ENCODE data around the gene FAM180A. TPM values are rescaled to one million over a fixed set of nuclear protein-coding genes. Genes with fewer than 3 reads are reported as not detected.

Gene FAM180A
- total and polyA plus RNA-seq, 7 experiments from 2014 or later: not detected

GRCh38 chr7:135768467-135768866 lies 19.9 kb upstream of the FAM180A start:
- Mint-ChIP-seq H3K36me3 (no peaks in the 10 kb centered on the region), H3K27me3 (peaks cover 4 to 39% (median 23%) of the 10 kb centered on the region in 5 donors), H3K27ac (no peak overlapping the region), H3K4me1 (peaks cover 0 to 3% (median 0%) of the 10 kb centered on the region in 7 donors), H3K4me3 (no peak overlapping the region), H3K9me3 (peaks cover 0 to 4% (median 0%) of the 10 kb centered on the region in 11 donors)
- Histone ChIP-seq H3K4me1 (ENCODE audit: control insufficient read depth in 2 of 2, insufficient read depth in 2 of 2, low read length in 2 of 2) (no peaks in the 10 kb centered on the region), H3K36me3 (ENCODE audit: control insufficient read depth in 2 of 3, insufficient read depth in 3 of 3, low read length in 3 of 3) (no peaks in the 10 kb centered on the region), H3K9me3 (ENCODE audit: control insufficient read depth in 2 of 3, low read length in 3 of 3) (no peaks in the 10 kb centered on the region), H3K27ac (ENCODE audit: low read depth, low read length) (no peak overlapping the region), H3K27me3 (ENCODE audit: control insufficient read depth in 2 of 2, insufficient read depth in 2 of 2, low read length in 2 of 2) (no peaks in the 10 kb centered on the region), H3K4me3 (ENCODE audit: low read length) (no peak overlapping the region)
- intact Hi-C loops (cut with micrococcal nuclease): no loop called here
- ChIA-PET CTCF (no interaction called here), POLR2A (no interaction called here)
- no peak for ATAC-seq
- no peak for DNase-seq

- H3K36me3 Mint-ChIP-seq: no peaks in the 10 kb centered on the region
- intact Hi-C loops (cut with micrococcal nuclease): no loop called here
- no peaks in the 10 kb centered on the region for H3K9me3 ChIP-seq (ENCODE audit: control insufficient read depth in 2 of 3, low read length in 3 of 3)
Observed at GRCh38 chr7:135768064-135768463, 19.5 kb upstream of the FAM180A start.

GRCh38 chr7:135763261-135763660 lies 14.6 kb upstream of the FAM180A start:
- no peak for DNase-seq
- no peak overlapping the region for H3K27ac ChIP-seq (ENCODE audit: low read depth, low read length)
- H3K4me1 Mint-ChIP-seq: peaks cover 0 to 3% (median 0%) of the 10 kb centered on the region in 7 donors

More at GRCh38 chr7:135768064-135768463, 19.5 kb upstream of the FAM180A start:
- H3K4me1 Mint-ChIP-seq: peaks cover 0 to 3% (median 0%) of the 10 kb centered on the region in 7 donors
- no peak overlapping the region for H3K27ac ChIP-seq (ENCODE audit: low read depth, low read length)
- no peak overlapping the region for H3K4me3 Mint-ChIP-seq
- no peak for DNase-seq
- peaks cover 0 to 4% (median 0%) of the 10 kb centered on the region in 11 donors for H3K9me3 Mint-ChIP-seq
- ATAC-seq: no peak
- H3K4me1 ChIP-seq (ENCODE audit: control insufficient read depth in 2 of 2, insufficient read depth in 2 of 2, low read length in 2 of 2): no peaks in the 10 kb centered on the region
- H3K27me3 Mint-ChIP-seq: peaks cover 4 to 41% (median 24%) of the 10 kb centered on the region in 5 donors
- POLR2A ChIA-PET: no interaction called here
- CTCF ChIA-PET: no interaction called here
- no peak overlapping the region for H3K27ac Mint-ChIP-seq
- H3K4me3 ChIP-seq (ENCODE audit: low read length): no peak overlapping the region
- H3K36me3 ChIP-seq (ENCODE audit: control insufficient read depth in 2 of 3, insufficient read depth in 3 of 3, low read length in 3 of 3): no peaks in the 10 kb centered on the region
- no peaks in the 10 kb centered on the region for H3K27me3 ChIP-seq (ENCODE audit: control insufficient read depth in 2 of 2, insufficient read depth in 2 of 2, low read length in 2 of 2)

GRCh38 chr7:135761751-135762488 lies 13.3 kb upstream of the FAM180A start:
- peaks cover 0 to 3% (median 0%) of the 10 kb centered on the region in 7 donors for H3K4me1 Mint-ChIP-seq
- H3K27ac ChIP-seq (ENCODE audit: low read depth, low read length): no peak overlapping the region
- no peak overlapping the region for H3K4me3 ChIP-seq (ENCODE audit: low read length)
- no peak for ATAC-seq
- peaks cover 0 to 5% (median 0%) of the 10 kb centered on the region in 11 donors for H3K9me3 Mint-ChIP-seq
- POLR2A ChIA-PET: no interaction called here
- H3K9me3 ChIP-seq (ENCODE audit: control insufficient read depth in 2 of 3, low read length in 3 of 3): no peaks in the 10 kb centered on the region
- no peaks in the 10 kb centered on the region for H3K27me3 ChIP-seq (ENCODE audit: control insufficient read depth in 2 of 2, insufficient read depth in 2 of 2, low read length in 2 of 2)
- H3K36me3 ChIP-seq (ENCODE audit: control insufficient read depth in 2 of 3, insufficient read depth in 3 of 3, low read length in 3 of 3): no peaks in the 10 kb centered on the region
- CTCF ChIA-PET: no interaction called here
- no peak for DNase-seq
- no peak overlapping the region for H3K27ac Mint-ChIP-seq
- H3K27me3 Mint-ChIP-seq: peaks cover 13 to 49% (median 41%) of the 10 kb centered on the region in 5 donors
- H3K4me3 Mint-ChIP-seq: no peak overlapping the region
- no peaks in the 10 kb centered on the region for H3K4me1 ChIP-seq (ENCODE audit: control insufficient read depth in 2 of 2, insufficient read depth in 2 of 2, low read length in 2 of 2)
- intact Hi-C loops (cut with micrococcal nuclease): no loop called here
- peaks cover 0 to 2% (median 0%) of the 10 kb centered on the region in 5 donors for H3K36me3 Mint-ChIP-seq

More at GRCh38 chr7:135763261-135763660, 14.6 kb upstream of the FAM180A start:
- ATAC-seq: no peak
- Mint-ChIP-seq H3K4me3 (no peak overlapping the region), H3K27me3 (peaks cover 8 to 52% (median 42%) of the 10 kb centered on the region in 5 donors), H3K9me3 (peaks cover 0 to 4% (median 0%) of the 10 kb centered on the region in 11 donors), H3K27ac (no peak overlapping the region), H3K36me3 (no peaks in the 10 kb centered on the region)
- POLR2A ChIA-PET: no interaction called here
- H3K4me3 ChIP-seq (ENCODE audit: low read length): no peak overlapping the region
- H3K27me3 ChIP-seq (ENCODE audit: control insufficient read depth in 2 of 2, insufficient read depth in 2 of 2, low read length in 2 of 2): no peaks in the 10 kb centered on the region
- CTCF ChIA-PET: no interaction called here
- H3K4me1 ChIP-seq (ENCODE audit: control insufficient read depth in 2 of 2, insufficient read depth in 2 of 2, low read length in 2 of 2): no peaks in the 10 kb centered on the region
- H3K9me3 ChIP-seq (ENCODE audit: control insufficient read depth in 2 of 3, low read length in 3 of 3): no peaks in the 10 kb centered on the region
- intact Hi-C loops (cut with micrococcal nuclease): no loop called here
- no peaks in the 10 kb centered on the region for H3K36me3 ChIP-seq (ENCODE audit: control insufficient read depth in 2 of 3, insufficient read depth in 3 of 3, low read length in 3 of 3)

- no peaks in the 10 kb centered on the region for H3K4me1 Mint-ChIP-seq
- CTCF ChIA-PET: no interaction called here
Observed at GRCh38 chr7:135759532-135759931, 10.9 kb upstream of the FAM180A start.

GRCh38 chr7:135758531-135758932 lies 9.9 kb upstream of the FAM180A start:
- H3K27me3 Mint-ChIP-seq: peaks cover 15 to 51% (median 44%) of the 10 kb centered on the region in 5 donors
- Histone ChIP-seq H3K4me3 (ENCODE audit: low read length) (no peak overlapping the region), H3K27me3 (ENCODE audit: control insufficient read depth in 2 of 2, insufficient read depth in 2 of 2, low read length in 2 of 2) (no peaks in the 10 kb centered on the region), H3K36me3 (ENCODE audit: control insufficient read depth in 2 of 3, insufficient read depth in 3 of 3, low read length in 3 of 3) (no peaks in the 10 kb centered on the region), H3K4me1 (ENCODE audit: control insufficient read depth in 2 of 2, insufficient read depth in 2 of 2, low read length in 2 of 2) (no peaks in the 10 kb centered on the region), H3K27ac (ENCODE audit: low read depth, low read length) (no peak overlapping the region), H3K9me3 (ENCODE audit: control insufficient read depth in 2 of 3, low read length in 3 of 3) (no peaks in the 10 kb centered on the region)
- H3K4me3 Mint-ChIP-seq: no peak overlapping the region
- H3K36me3 Mint-ChIP-seq: peaks cover 0 to 11% (median 0%) of the 10 kb centered on the region in 5 donors
- peaks cover 0 to 9% (median 0%) of the 10 kb centered on the region in 11 donors for H3K9me3 Mint-ChIP-seq
- POLR2A ChIA-PET: no interaction called here
- CTCF ChIA-PET: no interaction called here
- intact Hi-C loops (cut with micrococcal nuclease): no loop called here
- no peak for ATAC-seq
- DNase-seq: no peak
- no peak overlapping the region for H3K27ac Mint-ChIP-seq
- no peaks in the 10 kb centered on the region for H3K4me1 Mint-ChIP-seq

More at GRCh38 chr7:135759532-135759931, 10.9 kb upstream of the FAM180A start:
- Mint-ChIP-seq H3K27me3 (peaks cover 19 to 48% (median 41%) of the 10 kb centered on the region in 5 donors), H3K9me3 (peaks cover 0 to 7% (median 0%) of the 10 kb centered on the region in 11 donors), H3K27ac (no peak overlapping the region), H3K4me3 (no peak overlapping the region), H3K36me3 (peaks cover 0 to 3% (median 0%) of the 10 kb centered on the region in 5 donors)
- Histone ChIP-seq H3K9me3 (ENCODE audit: control insufficient read depth in 2 of 3, low read length in 3 of 3) (no peaks in the 10 kb centered on the region), H3K4me3 (ENCODE audit: low read length) (no peak overlapping the region), H3K4me1 (ENCODE audit: control insufficient read depth in 2 of 2, insufficient read depth in 2 of 2, low read length in 2 of 2) (no peaks in the 10 kb centered on the region), H3K27ac (ENCODE audit: low read depth, low read length) (no peak overlapping the region), H3K27me3 (ENCODE audit: control insufficient read depth in 2 of 2, insufficient read depth in 2 of 2, low read length in 2 of 2) (no peaks in the 10 kb centered on the region), H3K36me3 (ENCODE audit: control insufficient read depth in 2 of 3, insufficient read depth in 3 of 3, low read length in 3 of 3) (no peaks in the 10 kb centered on the region)
- intact Hi-C loops (cut with micrococcal nuclease): no loop called here
- POLR2A ChIA-PET: no interaction called here
- ATAC-seq (no peak), DNase-seq (no peak)

Measured in naive thymus-derived CD4-positive, alpha-beta T cell (primary cell).